ENCODE data around the gene CACNA1S.

CACNA1S gene

GRCh38 chr1:201061049-201061448 lies 51.2 kb downstream of the CACNA1S start:
- no peak for DNase-seq (ENCODE audit: low spot score)

DNA sequence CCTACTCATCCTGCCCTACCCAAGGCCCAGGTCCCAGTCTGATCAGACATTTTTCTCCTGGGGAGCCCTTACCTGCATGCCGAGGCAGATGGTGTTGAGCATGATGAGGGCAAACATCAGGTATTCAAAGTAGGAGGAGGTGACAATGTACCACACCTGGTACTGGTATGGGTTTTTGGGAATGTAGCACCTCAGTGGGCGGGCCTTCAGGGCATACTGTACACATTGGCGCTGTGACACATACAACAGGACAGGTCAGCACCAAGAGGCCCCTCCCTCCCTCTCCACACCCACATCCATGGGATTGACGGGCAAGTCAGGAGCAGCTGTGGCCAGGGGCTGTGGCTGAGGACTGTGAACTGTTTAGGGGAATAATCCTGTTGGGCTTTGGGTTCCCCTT lies 51.6 kb downstream of the CACNA1S start:
- DNase-seq (ENCODE audit: low spot score): no peak

DNA sequence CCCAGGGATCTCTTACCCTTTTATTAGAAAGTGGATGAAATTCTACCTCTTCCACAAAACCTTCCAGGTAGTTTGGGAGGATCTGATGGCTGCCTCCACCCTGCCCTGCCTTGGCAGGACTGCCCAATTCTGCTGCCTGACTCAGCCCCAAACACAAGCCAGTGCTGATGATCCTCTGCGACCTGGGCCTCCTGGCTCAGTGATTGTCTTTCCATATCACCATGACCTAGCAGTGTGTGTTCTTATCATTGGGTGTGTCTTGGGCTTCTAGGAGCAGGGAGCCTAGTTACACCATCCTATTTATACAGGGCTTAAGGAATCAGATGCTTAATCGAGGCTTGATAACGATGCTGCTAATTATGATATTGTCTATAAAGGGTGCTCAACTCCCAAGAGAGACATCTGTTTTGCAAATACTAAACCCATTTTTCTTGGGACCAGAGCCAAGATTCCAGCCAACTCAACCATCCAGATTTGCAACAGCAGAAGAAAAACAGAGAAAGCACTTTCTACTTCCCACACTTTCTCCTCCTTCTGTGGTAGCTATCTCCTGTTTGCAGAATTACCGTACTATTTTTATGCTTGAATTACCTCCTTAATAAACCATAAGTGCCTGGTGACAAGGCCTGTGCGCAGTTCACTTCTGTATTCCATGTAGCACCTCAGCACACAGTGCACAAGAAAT lies 52.2 kb downstream of the CACNA1S start:
- DNase-seq (ENCODE audit: low spot score): no peak

DNA sequence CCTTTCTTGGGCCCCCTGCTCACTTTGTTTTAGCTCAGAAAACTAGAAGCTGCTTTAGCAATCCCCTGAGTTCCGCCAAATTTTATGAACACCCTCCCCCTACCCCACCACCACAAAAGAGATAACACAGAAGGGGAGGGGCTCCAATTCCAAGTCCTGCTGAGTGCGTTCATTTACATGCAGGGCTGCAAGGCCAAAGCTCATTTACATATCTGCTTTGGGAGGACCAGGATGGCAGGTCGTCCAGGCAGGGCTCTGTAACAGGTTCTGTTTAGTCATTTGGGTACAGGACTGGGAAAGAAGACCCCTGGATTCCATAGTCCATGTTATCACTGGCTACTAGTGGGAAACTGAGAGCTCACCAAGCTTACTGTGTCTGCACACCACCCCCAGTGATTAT lies 52.8 kb downstream of the CACNA1S start:
- DNase-seq (ENCODE audit: low spot score): no peak

- DNase-seq (ENCODE audit: low spot score): no peak
These were observed 58.1 kb downstream of the CACNA1S start for GRCh38 chr1:201054091-201054543.

DNA sequence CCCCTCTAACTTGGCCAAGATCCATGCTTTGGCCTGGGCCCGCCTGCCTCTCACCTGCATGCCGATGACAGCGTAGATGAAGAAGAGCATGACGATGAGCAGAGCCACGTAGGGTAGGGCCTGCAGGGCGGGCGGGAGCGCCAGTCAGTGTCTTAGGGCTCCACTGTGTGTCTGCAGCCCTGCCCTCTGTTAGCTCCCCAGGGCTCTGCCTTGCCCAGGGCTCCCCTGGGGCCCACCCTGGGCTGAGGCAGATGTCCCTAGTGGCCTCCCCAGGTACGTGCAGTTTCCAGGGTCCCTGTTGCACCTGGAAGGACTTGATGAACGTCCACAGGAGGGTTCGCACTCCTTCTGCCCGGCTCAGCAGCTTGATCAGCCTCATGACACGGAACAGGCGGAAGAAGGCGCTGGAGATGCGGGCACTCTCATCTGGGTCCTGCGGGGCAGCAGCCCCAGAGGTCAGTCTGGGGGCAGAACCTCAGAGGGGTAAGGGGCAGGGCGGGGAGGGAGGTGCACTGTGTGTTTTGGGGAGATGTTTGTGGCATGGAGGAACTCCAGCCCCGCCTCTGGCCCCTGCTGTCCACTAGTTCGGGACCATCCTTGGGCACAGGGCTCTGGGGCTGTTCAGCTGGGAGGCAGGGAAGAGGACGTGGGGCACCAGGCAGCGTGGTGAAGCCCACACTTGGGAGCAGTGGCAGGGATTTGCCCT lies 58.9 kb downstream of the CACNA1S start:
- no peak for DNase-seq (ENCODE audit: low spot score)

DNA sequence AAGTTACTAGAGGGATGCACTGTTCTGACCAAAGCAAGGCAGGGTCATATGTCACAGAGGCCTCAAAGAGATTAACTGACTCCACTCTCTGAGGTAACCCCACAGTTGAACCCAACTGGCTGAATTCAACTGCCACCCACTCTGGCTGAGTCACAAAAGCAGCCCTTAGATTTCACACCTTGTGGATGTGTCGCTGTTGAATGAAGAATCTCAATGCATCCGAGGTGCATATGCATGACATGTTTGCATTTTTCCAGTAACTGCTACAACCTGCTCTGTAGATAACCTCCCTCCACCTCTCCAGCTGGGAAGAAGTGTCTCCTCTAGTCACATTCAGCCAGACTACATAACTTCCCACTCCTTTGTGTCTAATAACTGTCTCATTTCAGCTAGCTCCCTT lies 60.8 kb downstream of the CACNA1S start:
- DNase-seq (ENCODE audit: low spot score): no peak

DNA sequence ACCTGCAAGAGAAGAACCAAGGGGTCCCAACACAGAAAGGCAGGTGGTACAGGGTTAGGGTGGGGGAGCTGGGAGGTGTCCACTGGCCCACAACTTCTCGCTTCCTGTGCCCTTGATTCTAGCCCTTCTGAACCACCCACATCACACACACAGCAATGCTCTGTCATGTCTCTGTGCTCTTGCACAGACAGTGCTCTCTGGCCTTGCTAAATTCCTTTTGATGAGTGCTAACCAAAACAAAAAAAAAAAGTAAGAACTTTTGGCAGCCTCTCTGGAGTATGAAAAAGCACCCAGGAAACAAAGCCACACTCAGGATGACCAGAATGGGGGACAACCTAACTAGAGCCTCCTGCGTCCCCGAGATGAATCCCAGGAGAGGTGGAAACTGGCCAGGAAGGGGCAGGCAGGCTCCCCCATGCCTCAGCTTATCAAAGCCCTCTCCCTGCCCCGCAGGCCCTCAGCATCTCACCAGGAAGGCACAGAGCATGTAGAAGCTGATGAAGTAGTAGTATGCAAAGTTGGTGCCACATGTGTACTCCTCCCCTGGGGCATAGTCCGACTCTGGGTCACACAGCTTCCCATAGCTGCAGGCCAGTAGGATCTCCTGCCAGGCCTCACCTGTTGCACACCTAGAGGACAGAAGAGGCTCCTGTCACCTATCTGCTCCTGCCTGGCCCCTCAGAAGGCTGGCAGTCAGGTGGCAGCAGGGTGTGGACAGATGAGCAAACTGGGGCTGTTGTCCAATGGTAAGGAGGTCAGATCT lies 61.5 kb downstream of the CACNA1S start:
- DNase-seq (ENCODE audit: low spot score): no peak

DNA sequence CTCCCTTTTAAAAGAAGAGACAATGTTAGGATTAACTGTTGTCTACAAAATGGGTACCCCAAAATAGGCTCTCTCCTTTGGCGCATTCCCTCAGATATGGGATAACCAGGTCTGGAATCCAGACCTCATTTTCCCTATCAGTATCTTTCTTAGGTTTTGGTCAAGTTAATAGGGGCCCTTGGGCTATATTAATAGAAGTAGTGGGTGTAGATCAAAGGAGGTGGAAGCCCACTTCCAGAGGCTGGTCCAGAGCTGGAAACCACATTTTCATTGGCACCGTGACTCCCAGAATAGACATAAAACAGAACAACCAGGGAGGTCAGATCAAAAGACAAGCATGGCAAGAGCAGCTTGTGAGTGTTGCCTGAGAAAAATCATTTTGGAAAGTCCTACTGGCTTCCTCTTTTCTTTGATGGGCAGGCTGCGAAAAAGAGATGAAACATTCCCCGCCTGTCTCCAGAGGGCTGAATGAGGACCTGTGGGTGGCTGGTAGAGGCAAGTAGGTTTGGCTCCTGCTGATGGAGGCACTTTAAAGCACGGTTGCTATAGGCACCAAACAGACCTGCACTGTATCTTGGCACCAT lies 62.9 kb downstream of the CACNA1S start:
- no peak for DNase-seq (ENCODE audit: low spot score)

GRCh38 chr1:201048521-201048920 lies 63.7 kb downstream of the CACNA1S start:
- DNase-seq (ENCODE audit: low spot score): no peak

DNA sequence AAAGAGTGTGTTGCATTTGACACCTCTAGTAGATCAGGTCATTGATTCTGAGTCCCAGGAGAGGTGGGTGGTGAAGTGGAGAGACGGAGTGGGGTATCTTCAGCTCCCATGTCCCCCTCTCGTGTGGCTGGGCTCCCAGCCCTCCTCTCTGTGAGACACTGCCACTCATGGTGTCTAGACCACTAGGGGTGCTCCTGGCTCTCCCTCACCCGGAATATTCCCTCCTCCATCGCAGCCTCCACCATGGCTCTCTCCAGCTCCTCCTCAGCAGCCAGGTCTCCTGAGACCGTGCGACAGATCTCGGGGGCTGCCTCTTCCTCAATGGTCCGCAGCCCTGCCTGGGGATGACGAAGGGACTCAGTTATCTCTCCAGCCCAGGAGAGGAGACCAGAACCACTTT lies 68.1 kb downstream of the CACNA1S start:
- no peak for DNase-seq (ENCODE audit: low spot score)

DNA sequence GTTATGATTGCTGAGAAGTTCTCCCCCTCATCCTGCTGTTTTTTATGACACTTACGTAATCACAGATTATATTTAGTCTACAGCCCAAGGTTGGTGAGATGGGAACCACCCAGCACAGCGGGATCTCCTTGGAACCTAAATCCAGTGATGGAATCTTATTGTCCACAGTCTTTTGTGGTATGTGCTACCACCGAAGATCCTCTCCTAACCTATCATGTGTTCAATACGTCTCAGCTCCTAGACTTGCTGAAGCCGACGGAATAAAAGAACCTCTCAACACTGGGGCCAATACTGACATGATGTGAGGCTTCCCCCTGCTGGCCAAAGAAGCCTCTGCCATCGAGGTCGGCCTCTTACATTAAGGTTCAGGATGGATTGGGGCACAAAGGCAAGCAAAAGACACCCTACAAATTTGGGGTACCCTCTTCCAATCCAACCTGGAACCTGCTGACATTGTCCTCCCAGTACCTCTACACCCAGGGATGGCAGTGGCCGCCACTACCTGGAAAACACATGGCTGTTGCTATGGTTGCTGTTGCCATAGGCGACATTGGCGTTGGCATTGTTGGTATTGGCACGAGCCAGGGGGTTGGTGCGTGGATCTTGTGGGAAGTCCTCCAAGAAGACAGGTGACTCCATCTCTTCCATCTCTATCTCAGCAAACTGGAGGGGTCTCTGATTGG lies 69.3 kb downstream of the CACNA1S start:
- DNase-seq (ENCODE audit: low spot score): peak; percentile 82

GRCh38 chr1:201041011-201041410 lies 71.2 kb downstream of the CACNA1S start:
- DNase-seq (ENCODE audit: low spot score): no peak

DNA sequence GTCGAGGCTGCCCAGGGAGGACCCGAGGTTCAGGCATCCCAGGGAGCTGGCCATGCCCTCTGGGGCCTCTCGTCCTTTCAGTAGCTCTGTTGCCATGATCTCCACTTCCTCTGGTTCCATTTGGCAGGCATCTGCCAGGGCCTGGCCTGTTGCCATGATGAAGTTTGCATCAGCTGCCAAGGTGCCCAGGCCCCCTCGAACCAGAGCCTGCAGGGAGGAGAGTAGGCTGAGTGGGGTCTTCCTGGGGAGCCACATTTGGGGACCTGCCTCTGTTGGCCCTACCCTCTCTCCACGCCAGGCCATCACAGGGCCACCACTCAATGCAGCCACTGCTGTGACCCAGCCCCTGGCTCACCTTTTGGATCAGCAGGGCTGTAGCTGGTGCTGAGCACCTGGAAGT lies 72.3 kb downstream of the CACNA1S start:
- DNase-seq (ENCODE audit: low spot score): no peak

GRCh38 chr1:201039418-201039817 lies 72.8 kb downstream of the CACNA1S start:
- DNase-seq (ENCODE audit: low spot score): no peak

DNA sequence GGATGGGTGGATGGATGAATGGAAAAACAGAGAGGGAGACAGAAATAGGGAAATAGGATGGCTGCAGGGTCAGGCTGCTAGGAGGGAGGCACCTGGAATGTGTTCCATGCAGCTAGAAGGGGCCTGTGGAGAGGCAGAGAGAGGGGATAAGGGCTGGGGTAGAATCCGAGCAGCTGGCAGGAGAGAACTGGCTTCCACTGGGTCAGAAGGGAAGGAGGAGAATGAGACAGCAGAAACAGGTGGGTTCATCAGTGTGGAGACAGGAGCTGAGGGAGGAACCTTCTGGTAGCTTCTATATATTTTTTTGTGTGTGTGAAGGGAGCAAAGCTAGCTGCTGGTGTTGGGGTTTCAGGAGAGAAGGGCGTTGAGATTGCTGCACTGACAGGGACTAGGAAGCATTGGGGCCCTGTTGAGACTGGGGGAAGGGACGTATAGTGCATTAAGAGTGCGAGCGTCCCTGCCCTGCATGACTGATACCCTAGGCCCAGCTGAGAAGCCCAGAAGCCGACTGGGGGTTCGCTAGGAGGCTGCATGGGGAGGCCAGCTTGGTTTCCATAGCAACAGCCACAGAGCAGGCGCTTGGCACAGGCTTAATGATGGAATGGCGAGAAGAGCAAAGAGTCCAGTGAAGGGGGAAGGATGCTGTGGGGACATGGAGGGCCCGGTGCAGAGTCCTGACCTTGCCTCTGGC lies 73.9 kb downstream of the CACNA1S start:
- DNase-seq (ENCODE audit: low spot score): no peak

DNA sequence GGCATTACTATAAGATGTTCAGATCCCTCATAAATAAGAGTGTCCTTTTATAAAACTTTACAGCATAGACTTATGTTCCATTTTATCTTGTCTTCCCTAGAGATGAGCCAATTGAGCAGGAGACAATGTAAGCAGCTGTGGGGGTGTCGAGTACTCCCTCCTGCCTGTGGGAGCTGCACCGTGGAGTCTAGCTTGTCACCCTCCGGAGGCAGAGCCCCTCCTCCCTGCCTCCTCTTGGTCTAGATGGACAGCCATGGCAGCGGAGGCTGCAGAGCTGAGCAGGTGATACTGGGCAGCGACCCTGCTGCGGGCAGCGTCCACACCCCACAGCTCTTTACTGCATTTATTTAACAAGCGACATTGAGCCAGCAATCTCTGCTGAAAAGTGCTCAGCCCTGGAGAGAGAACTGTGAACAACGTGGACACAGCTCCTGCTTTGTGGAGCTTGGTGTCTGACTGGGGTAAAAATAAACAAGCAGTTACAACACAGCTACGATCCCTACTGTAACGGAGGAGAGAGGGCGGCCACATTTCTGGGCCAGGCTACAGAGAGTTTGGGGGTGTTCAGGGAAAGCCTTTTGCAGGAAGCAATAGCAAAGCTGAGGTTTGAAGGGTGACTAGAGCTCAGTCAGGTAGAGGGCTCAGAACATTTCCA lies 75.9 kb downstream of the CACNA1S start:
- DNase-seq (ENCODE audit: low spot score): no peak

DNA sequence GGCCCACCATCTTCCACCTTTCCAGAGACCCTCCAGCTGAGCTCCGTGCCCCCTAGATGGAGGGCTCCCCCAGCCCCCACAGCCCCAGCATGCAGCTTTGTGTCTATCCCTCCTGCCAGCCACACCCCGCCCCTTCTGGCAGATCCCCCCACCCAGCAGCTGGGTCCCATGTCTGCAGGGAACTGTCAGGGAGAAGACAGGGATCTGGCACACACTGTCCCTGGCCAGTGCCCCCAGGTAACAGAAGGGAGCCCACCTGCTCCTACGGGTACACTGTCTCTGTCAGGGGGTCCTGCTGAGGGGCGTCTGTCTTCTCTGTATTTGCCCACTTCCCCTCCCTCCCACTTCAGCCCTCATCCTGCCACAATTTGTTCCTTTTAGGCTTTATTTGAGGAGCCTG lies 77.6 kb downstream of the CACNA1S start:
- DNase-seq (ENCODE audit: low spot score): no peak

GRCh38 chr1:201032408-201032807 lies 79.8 kb downstream of the CACNA1S start:
- DNase-seq (ENCODE audit: low spot score): no peak

DNA sequence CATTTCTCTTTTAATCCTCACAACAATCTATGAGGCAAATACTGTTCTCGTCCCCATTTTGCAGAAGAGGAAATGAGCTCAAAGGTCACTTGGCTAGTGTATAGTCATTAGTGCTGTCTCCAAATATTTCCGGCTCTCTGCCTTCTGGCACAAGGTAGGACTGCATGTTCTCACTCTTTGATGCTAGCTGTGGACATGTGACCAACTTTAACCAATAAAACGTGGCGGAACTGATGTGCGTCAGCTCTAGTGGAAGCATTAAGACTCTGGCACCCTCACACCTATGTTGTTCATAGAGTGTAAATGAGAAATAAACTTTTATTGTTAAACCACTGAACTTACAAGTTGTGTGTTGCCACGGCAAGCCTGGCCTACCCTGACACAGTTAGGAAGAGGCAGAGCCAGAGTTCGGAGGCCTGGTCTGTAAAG lies 83.8 kb downstream of the CACNA1S start:
- no peak for DNase-seq (ENCODE audit: low spot score)

DNA sequence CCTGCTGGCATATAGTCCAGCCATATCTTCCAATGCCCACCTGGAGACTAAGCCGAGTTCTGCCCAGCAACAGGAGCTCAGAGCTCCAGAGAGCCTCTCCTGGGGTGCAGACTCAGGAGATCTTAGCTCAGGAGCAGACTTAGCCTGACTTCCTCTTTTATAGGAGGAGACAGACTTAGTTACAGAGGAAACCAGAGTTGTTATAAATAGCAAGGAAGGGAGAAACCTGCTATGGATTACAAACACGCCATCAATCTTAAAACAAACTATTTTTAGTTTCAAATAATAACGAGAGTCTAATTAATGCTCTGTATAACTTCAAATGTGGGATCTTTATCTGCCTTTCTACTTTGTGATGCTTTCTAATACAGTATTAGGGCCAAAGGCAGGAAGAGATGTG lies 85.4 kb downstream of the CACNA1S start:
- DNase-seq (ENCODE audit: low spot score): no peak

Data from AG20443 (cell line).